ENCODE results near the gene FNIP1.
"Not testable (repeated sequence)": the region's sequence is repeated elsewhere in the genome, so short reads cannot be mapped to it uniquely, and the experiment has no call there.

The FNIP1 gene

GRCh38 chr5:131796793-131797693 lies at the start of gene FNIP1:
Gene FNIP1, minus strand, starts transcription at chr5:131797017. Its CDS starts 96 bp downstream, at chr5:131796921.
- peak; percentile 70 for DNase-seq

- no peak for DNase-seq
Observed at GRCh38 chr5:131846536-131846935, 49.7 kb upstream of the FNIP1 start.

GRCh38 chr5:131845828-131846227 lies 49.0 kb upstream of the FNIP1 start:
- DNase-seq = no peak

- not testable (repeated sequence) for DNase-seq
Observed at GRCh38 chr5:131842971-131843370, 46.2 kb upstream of the FNIP1 start.

GRCh38 chr5:131832702-131833101 lies 35.9 kb upstream of the FNIP1 start:
- DNase-seq = not testable (repeated sequence)

- DNase-seq = no peak
Observed at GRCh38 chr5:131825404-131826013, 28.7 kb upstream of the FNIP1 start.

- no peak for DNase-seq
Observed at GRCh38 chr5:131824631-131825030, 27.8 kb upstream of the FNIP1 start.

- no peak for DNase-seq
Observed at GRCh38 chr5:131821221-131821620, 24.4 kb upstream of the FNIP1 start.

GRCh38 chr5:131818001-131818724 lies 21.3 kb upstream of the FNIP1 start:
- DNase-seq = no peak

GRCh38 chr5:131814990-131815389 lies 18.2 kb upstream of the FNIP1 start:
- no peak for DNase-seq

- DNase-seq = no peak
Observed at GRCh38 chr5:131812371-131813160, 15.7 kb upstream of the FNIP1 start.

GRCh38 chr5:131810510-131811249 lies 13.9 kb upstream of the FNIP1 start:
- no peak for DNase-seq

- DNase-seq = no peak
Observed at GRCh38 chr5:131795879-131796792, 681 bp downstream of the FNIP1 start.

- no peak for DNase-seq
Observed at GRCh38 chr5:131795228-131795627, 1.6 kb downstream of the FNIP1 start.

- no peak for DNase-seq
Observed at GRCh38 chr5:131794586-131794985, 2.2 kb downstream of the FNIP1 start.

GRCh38 chr5:131792896-131793295 lies 3.9 kb downstream of the FNIP1 start:
- DNase-seq = no peak

- DNase-seq = no peak
Observed at GRCh38 chr5:131791866-131792265, 5.0 kb downstream of the FNIP1 start.

GRCh38 chr5:131790550-131790949 lies 6.3 kb downstream of the FNIP1 start:
- no peak for DNase-seq

GRCh38 chr5:131789765-131790164 lies 7.1 kb downstream of the FNIP1 start:
- DNase-seq = no peak

GRCh38 chr5:131787736-131788135 lies 9.1 kb downstream of the FNIP1 start:
- DNase-seq = no peak

Measured in NCI-H524 treated with DMSO at 0.1 percent for 48 hours (cell line).